Measurements from ENCODE around the gene TECTA.
"Not testable (repeated sequence)": the region's sequence is repeated elsewhere in the genome, so short reads cannot be mapped to it uniquely, and the experiment has no call there.

TECTA gene

DNA sequence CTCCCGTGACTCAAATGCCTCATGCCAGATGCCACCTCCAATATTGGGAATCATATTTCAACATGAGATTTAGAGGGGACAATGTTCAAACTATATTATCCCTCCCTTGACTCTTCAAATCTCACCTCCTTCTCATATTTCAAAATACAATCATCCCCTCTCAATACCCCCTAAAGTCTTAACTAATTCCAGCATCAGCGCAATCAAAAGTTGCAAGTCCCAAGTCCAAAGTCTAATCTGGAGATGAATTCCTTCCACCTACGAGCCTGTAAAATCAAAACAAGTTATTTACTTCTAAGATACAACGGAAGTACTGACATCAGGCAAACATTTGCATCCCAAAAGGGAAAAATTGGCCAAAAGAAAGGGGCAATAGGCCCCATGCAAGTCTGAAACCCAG is 124.3 kb downstream of the TECTA start:
- FAIRE-seq (no peak), DNase-seq (ENCODE audit: insufficient read length, low spot score) (no peak)

DNA sequence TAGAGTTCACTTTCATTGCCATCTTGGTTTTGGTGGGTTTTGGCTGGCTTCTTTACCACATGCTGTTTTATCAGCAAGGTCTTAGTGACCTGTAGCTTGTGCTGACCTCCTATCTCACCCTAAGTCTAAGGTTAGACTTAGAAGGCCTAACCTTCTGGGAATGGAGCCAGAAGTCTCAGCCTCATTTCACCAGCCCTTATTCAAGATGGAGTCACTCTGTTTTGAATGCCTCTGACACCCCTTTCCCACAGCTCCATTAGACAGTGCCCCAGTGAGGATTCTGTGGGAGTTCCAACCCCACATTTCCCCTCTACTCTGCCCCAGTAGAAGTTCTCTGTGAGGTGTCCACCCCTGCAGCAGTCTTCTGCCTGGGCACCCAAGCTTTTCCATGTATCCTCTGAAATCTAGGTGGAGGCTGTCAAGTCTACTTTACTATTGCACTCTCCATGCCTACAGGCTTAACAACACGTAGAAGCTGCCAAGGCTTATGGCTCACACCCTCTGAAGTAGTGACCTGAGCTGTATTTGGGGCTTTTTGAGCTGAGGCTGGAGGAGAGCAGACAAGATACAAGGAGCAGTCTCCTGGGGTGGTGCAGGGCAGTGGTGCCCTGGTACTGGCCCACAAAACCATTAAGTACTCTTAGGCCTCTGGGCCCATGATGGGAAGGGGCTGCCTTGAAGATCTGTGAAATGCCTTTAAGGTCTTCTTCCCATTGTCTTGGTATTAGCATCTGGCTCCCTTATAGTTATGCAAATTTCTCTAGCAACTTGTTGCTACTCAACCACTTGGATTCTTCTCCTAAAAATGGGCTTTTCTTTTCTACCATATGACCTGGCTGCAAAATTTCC is 125.6 kb downstream of the TECTA start:
- DNase-seq (ENCODE audit: insufficient read length, low spot score) (no peak), FAIRE-seq (no peak)

DNA sequence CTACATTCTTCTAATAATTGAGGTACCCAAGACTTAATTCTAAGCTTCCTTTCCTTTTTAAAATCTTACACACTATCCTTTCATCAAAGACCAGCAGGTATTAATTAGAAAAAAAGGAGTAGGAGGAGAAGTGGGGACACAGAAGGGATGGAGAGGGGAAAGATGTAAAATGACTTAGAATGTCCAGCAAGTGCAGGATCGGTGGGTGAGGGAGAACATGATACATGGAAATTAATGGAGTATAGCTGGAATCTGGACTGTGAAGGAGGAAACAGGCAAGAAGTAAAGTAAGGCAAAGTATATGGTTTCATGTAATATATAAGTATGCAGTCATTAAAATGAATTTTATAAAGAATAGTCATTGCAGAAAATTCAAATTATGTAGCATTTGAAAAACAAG is 127.8 kb downstream of the TECTA start:
- FAIRE-seq (no peak), DNase-seq (ENCODE audit: insufficient read length, low spot score) (no peak)

DNA sequence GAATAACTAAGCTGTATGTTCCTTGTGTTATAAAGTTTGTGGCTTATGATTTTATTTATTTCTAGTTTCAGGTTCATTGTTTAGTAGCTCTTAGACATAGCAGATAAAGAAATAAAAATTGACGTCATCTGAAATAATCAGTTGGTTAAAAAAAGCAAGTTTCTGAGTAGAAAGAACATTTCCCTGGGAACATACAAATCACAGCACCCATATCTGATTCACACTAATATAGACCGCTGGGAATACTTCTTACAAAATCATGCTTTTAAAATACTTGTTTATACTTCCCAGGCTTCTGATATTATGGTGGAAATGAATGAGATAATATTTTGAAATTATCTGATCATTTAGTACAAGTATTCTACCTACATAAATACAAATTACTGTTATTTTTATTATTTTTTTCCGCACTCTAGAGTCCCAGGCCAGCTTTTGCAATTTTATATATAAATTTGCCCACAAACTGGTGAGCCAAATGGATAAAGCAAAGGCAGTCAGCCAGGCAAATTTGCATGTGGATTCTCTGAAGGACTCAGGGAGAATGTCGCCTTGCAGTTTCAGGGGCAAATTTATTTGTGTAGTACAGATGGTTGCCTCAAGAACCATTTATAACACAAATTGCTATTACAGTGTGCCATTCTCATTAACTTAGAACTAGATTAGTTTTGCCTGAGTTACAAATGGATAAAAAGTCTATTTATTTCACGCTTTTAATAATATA is 128.6 kb downstream of the TECTA start:
- FAIRE-seq (no peak), DNase-seq (ENCODE audit: insufficient read length, low spot score) (no peak)

DNA sequence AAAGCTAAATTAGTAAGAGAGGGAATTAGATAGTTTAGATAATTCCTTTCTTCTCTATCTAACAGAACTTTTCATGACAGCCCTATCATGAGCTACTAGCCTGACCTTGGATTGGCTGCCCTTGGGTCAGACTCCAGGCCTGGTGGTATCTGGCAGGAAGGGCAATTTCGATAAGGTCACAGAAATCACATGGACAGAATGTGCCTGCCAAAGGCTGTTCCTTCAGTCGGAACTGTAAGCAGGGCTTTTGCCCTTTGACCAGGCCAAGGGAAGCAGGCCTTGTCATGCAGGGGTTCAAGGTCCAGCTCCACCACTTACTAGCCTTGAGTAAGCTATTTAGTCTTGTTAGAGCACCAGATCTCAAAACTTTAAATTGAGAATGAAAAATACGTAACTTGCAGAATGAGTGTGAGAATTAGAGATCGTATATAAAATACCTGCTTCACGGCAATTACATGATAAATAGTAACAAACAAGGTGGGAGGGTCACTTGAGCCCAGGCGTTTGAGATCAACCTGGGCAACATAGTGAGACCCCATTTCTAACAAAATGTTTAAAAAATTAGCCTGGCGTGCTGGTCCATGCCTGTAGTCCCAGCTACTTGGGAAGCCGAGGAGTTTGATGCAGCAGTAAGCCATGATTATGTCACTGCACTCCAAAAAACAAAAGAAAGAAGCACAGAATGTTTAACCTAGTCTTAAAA is 130.7 kb downstream of the TECTA start:
- FAIRE-seq (no peak), DNase-seq (ENCODE audit: insufficient read length, low spot score) (no peak)

DNA sequence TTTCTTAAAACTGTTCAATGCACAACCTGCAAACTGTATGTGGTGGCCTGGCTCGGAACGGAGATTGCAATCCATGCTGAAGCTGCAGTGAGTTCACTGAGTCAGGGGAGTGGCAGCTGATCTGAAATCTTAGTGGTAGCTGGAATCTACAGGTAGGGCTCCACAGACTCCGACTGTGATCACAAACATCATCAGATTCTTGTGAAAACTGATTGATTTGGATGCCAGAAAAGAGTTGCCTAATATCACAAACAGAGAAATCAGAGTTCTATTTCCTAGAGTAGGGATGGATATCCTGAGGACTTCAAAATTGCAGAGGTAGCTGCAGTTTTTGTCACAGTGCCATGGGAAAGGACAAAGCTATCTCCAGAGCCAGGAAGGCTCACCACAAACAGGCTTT is 134.0 kb downstream of the TECTA start:
- DNase-seq (ENCODE audit: insufficient read length, low spot score) (no peak), FAIRE-seq (no peak)

DNA sequence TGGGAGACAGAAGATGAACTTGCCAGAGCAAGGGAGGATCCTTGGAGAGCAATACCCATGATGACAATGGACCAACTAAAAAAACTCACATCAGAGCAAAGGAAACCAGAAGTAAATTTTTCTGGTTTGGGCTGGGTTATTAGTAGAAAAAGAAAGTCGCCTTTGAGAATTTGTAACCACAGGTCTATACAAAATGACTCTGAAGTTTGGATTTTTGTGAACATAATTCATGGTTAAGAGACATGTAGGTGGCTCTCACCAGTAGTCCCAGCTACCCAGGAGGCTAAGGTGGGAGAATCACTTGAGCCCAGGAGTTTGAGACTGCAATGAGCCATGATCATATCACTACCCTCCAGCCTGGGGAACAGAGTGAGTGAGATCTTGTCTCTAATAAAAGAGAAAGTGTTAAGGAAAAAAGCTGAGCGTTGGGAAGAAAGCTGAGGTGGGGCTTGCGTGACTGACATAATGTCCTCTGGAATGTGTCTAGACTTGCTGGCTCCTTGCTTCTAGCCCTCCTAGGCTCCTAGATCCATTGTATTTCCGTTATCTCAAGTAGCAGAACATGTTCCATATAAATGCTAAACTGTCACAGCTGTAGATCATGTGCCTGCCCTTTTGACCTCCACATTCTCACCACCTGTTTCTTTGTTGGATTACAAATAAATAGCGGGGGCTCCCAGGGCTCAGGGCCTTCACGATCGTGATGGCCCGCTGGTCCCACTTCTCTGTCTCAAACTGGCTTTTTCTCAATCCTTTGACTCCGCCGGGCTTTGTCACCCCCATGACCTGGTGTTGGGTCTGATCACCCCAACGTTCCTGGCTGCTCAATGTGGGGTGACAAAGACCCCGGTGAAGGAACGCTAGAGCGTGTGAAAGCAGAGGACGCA is 135.3 kb downstream of the TECTA start:
- no peak for FAIRE-seq
- no peak for DNase-seq (ENCODE audit: insufficient read length, low spot score)

DNA sequence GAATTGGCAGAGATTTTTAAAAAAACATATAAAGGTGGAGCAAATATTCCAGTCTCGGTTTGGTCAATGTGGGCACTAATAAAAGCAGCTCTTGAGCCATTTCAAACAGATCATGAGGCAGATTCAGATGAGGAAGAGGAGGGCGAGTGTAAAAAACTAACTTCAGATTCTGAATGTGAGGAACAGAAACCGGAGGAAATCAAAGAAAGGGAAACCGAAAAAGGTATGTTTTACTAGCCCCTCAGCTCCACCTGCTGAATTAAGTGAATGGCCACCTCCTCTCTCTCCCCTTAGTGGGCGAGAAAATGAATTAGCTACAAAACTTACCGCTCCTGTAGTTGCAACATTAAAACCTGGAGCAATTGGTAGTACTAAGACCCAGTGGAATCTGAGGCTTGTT is 136.2 kb downstream of the TECTA start:
- not testable (repeated sequence) for FAIRE-seq; DNase-seq (ENCODE audit: insufficient read length, low spot score)

DNA sequence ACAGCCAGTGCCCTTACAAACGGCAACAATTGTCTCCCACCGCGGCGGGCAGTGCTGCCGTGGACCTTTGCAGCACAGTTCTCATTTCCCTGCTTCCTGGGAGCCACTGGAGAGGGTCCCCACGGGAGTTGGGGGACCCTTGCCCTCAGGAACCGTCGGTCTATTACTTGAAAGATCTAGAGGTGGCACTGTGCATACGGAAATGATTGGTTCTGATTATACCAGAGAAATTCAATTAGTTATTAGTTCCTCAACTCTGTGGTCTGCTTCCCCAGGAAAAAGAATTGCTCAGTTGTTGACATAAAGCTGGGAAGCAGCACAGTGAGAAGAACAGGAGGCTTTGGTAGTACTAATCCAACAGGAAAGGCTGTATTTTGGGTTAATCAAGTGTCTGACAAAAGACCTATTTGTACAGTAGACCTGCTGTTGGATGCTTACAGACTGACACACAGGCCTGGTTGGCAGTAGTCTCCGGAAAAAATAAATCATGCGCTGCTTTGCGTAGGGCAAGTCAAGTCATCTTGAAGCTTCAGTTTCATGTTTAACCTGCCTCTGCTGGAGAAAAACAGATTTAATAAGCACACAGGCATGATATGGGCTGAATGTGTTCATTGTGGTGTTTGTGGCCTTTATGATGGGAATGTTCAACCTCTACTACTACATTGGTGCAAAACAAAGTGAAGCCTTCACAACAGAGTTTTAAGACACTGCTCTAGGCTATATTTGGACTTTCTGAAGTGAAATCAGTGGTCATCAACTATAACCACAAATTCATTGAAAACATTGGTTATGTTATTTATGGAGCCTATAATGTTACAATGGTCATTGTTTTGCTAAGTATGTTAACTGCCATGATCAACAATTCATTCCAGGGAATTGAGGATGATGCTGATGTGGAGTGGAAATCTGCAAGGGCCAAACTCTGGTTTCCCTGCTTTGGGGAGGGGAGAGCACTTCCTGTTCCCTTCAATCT is 136.9 kb downstream of the TECTA start:
- FAIRE-seq (no peak), DNase-seq (ENCODE audit: insufficient read length, low spot score) (no peak)

DNA sequence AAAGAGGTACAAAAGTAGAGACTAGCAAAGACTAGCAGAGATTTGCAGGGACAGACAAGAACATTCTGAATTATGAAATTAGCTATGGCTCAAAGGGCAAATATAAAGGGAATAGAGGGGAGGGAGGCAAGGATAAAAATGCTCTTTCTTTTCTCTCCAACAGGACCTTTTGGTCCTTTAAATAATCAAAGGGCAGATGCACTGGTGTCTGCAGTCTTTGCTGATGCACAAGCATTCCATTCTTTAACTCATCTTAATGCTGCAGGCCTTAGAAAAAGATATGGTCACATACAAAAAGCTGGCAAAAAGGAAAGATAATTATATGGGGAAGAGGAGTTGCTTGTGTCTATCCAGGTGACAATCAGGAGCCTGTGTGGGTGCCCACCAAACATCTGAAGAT is 137.9 kb downstream of the TECTA start:
- DNase-seq (ENCODE audit: insufficient read length, low spot score) (no peak), FAIRE-seq (no peak)

DNA sequence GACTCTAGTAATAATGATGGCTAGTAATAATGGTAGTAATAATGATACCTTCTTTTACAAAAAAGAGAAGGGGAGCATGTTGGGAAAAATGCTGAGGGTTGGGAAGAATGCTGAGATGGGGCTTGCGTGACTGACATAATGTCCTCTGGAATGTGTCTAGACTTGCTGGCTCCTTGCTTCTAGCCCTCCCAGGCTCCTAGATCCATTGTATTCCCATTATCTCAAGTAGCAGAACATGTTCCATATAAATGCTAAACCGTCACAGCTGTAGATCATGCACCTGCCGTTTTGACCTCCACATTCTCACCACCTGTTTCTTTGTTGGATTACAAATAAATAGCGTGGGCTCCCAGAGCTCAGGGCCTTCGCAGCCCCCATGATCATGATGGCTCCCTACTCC is 139.0 kb downstream of the TECTA start:
- FAIRE-seq; DNase-seq (ENCODE audit: insufficient read length, low spot score): not testable (repeated sequence)

DNA sequence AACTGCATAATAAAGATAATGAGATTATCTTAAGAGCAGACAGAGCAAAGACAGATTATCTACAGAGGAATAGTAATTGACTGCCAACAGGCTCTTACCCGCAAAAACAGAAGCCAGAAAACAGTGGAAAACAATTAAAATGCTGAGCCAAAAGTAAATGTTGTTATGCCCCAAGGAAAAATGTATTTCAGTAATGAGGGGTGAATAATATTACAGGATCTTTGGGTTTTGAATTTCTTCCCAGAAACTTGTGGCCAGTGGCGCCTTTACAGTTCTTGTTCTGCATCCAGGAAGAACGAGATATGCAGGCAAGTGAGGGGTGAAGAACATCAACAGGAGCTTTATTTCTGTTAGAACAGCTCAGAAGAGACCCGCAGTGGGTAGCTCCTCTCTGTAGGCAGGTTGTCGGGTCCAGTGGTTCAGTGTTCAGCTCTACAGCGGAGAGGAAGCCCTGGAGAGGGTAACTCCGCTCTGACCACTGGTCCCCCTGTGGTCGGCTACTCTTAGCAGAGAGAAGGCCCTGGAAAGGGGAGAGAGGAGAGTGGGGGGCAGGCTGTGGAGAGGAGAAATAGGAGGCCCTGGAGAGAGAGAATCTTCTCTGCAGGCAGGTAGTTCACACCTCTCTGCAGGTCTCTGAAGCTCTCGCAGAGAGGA is 139.7 kb downstream of the TECTA start:
- no peak for DNase-seq (ENCODE audit: insufficient read length, low spot score)

More for the DNA sequence above, 139.7 kb downstream of the TECTA start:
- no peak for FAIRE-seq

All from HTR-8/SVneo (cell line).